HG03039 (cell line): ENCODE data around the gene ANKHD1.
A peak's percentile ranks its signal among the peaks of the same experiment; 100 is the strongest.

Source experiments
- ATAC-seq: cut with Tn5 transposase; IDR thresholded peaks from one replicate; pipeline ENCODE4 v1.9.1; 2021; ENCODE audit warnings: mild to moderate bottlenecking, moderate library complexity; ENCODE audit not compliant: unreplicated experiment

The ANKHD1 gene

GRCh38 chr5:140372971-140373487 lies 28.6 kb upstream of the ANKHD1 start:
- ATAC-seq: no peak

- no peak for ATAC-seq
Measured at GRCh38 chr5:140381351-140381750, 20.3 kb upstream of the ANKHD1 start.

- no peak for ATAC-seq
Measured at GRCh38 chr5:140381972-140382371, 19.7 kb upstream of the ANKHD1 start.

- no peak for ATAC-seq
Measured at GRCh38 chr5:140382866-140383265, 18.8 kb upstream of the ANKHD1 start.

DNA sequence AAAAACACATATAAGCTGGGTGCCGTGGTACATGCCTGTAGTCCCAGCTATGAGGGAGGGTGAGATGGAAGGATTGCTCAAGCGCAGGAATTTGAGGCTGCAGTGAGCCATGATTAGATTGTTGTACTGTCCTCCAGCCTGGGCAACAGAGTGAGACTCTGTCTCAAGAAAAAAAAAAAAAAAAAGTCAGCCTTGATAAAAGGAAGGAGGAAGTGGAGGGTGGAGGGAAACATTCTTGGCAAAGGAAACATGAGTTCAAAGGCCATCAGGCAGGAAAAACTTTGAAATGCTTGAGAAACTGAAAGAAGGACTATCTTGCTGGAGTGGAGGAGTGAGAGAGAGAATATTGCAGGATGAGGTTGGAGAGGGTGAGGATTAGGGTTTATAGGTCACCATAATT lies 18.3 kb upstream of the ANKHD1 start:
- ATAC-seq: no peak

DNA sequence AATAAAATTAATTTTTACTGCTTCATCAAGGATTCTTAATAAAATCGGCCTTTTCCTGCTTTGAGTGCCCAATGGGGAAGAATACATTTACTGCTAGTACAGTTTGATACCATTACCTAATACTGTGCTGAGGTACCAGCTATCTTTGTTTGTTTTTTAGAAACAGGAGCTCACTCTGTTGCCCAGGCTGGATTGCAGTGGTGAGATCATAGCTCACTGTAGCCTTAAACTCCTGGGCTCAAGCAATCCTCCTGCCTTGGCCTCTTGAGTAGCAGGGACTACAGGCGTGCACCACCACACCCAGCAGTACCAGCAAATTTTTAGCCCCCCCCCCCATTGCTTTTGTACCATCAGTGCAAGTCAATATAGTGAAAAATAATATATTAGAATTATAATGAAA lies 13.6 kb upstream of the ANKHD1 start:
- ATAC-seq: no peak

DNA sequence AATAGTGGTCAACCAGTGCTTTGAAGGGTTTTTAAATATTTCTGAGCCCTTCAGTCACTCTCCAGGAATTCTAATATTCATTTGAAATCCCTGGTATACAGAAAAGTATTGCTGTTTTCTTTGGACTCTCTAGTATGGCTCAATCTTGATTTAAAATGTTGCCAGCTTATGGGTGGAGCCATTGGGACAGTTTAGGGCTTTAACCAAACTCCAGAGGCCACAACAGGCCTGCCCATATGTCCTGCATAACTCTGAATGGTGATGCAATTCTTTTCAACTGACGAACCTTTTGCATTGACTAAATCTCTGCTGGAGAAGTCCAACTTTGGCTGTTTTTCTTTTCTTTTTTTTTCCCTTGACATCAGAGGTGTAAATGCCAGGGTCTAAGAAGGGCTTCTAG lies 10.3 kb upstream of the ANKHD1 start:
- ATAC-seq: no peak

GRCh38 chr5:140391732-140392131 lies 9.9 kb upstream of the ANKHD1 start:
- ATAC-seq: no peak

GRCh38 chr5:140393738-140394137 lies 7.9 kb upstream of the ANKHD1 start:
- ATAC-seq: no peak

GRCh38 chr5:140398379-140398811 lies 3.2 kb upstream of the ANKHD1 start:
- no peak for ATAC-seq

GRCh38 chr5:140399979-140400729 lies 1.5 kb upstream of the ANKHD1 start:
- no peak for ATAC-seq

- peak; percentile 60 for ATAC-seq
Measured at GRCh38 chr5:140400730-140401361, 787 bp upstream of the ANKHD1 start.

DNA sequence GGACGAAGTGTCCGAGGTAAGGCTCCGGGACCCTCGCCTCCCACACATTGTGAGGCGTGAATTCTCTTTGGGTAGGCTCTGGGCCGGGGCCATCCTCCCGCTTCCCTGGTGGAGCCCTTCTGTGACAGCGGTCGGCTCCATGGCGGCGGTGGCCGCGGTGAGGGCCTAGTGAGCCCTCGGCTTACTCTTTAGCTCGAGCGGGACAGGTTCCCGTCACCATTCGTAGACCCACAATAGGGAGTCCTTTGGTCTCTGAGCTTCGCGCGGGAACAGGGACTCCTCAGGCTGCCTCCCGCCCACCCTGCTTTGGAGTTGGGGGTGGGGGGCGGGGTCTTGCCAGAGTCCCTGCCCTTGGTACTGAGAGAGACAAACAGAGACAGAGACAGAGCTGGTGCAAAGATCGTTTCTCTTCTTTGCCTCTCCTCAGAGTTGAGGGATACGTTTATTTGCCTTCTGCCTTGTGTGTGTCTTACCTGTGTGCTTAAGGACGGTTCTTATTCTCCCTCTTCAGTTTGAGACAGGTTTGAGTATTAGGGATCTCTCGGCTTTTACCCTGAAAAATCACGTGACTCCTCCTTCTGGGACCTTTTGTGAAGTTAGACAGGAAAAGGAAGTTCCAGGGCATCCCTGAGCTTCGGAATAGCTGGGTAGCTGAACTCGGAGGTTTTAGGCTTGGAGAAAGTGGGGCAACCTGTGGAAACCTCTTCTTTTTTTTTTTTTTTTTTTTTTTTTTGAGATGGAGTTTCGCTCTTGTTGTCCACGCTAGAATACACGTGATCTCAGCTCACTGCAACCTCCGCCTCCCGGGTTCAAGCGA lies 833 bp downstream of the ANKHD1 start:
- ATAC-seq: no peak

GRCh38 chr5:140403613-140404012 lies 2.0 kb downstream of the ANKHD1 start:
- ATAC-seq: no peak

- no peak for ATAC-seq
Measured at GRCh38 chr5:140408750-140409241, 7.2 kb downstream of the ANKHD1 start.

- ATAC-seq: no peak
Measured at GRCh38 chr5:140413230-140413629, 11.6 kb downstream of the ANKHD1 start.

DNA sequence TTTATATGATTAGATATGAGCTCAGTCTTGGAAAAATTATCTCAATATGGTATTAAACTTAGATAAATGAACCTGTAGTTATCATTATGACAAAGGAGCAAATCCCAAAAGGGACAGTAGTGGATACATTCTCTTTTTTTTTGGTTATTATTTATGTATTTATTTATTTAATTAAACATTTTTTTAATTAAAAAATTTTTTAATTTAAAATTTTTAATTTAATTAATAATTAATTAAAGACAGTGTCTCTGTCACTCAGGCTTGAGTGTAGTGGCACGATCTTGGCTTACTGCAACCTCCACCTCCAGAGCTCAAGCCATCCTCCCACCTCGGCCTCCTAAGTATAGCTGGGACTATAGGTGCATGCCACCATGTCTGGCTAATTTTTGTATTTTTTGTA lies 15.6 kb downstream of the ANKHD1 start:
- ATAC-seq: no peak

DNA sequence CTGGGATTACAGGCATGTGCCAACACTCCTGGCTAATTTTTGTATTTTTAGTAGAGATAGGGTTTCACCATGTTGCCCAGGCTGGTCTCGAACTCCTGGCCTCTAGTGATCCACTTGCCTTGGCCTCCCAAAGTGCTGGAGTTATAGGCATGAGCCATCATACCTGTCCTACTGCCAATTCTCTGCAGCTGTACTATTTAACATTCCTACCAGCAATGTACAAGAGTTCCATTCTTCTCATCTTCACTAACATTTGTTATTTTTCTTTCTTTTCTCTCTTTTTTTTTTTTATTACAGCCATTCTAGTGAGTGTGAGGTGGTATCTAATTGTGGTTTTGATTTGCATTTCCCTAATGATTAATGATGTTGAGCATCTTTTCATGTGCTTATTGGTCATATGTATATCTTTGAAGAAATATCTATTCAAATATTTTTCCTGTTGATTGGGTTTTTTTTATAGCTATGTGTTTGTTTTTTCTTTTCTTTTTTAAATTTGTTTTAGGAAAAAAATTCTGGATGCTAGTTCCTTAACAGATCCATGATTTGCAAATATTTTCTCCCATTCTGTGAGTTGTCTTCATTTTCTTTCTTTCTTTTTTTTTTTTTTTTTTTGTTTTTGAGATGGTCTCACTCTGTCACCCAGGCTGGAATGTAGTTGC lies 17.4 kb downstream of the ANKHD1 start:
- no peak for ATAC-seq

- ATAC-seq: no peak
Measured at GRCh38 chr5:140420226-140420570, 18.6 kb downstream of the ANKHD1 start.

- no peak for ATAC-seq
Measured at GRCh38 chr5:140420665-140421361, 19.2 kb downstream of the ANKHD1 start.
